ENCODE data around the gene TNS3.

TNS3 gene

GRCh38 chr7:47573758-47574481 is 8.0 kb downstream of the TNS3 start:
- H3K27ac ChIP-seq (replicated peaks): peak overlapping the region; percentile 10; the same call in 1 of the 2 replicates
- no peak overlapping the region for H3K4me3 ChIP-seq (replicated peaks; ENCODE audit: insufficient read depth, low read length)
- DNase-seq (ENCODE audit: low read depth in 1 of 2, low spot score in 1 of 2): no peak

GRCh38 chr7:47572939-47573757 is 8.8 kb downstream of the TNS3 start:
- no peaks in the 10 kb centered on the region for H3K27me3 ChIP-seq (ENCODE audit: insufficient read depth, poor library complexity, severe bottlenecking)
- TF ChIP-seq SPI1 (IDR thresholded peaks at IDR 0.05; ENCODE audit: borderline replicate concordance, low read depth) (no peak), GABPA (IDR thresholded peaks at IDR 0.05; ENCODE audit: low read depth) (no peak), POLR2AphosphoS5 (IDR thresholded peaks at IDR 0.05; ENCODE audit: low read depth) (no peak)
- TF ChIP-seq, protein P1, sequence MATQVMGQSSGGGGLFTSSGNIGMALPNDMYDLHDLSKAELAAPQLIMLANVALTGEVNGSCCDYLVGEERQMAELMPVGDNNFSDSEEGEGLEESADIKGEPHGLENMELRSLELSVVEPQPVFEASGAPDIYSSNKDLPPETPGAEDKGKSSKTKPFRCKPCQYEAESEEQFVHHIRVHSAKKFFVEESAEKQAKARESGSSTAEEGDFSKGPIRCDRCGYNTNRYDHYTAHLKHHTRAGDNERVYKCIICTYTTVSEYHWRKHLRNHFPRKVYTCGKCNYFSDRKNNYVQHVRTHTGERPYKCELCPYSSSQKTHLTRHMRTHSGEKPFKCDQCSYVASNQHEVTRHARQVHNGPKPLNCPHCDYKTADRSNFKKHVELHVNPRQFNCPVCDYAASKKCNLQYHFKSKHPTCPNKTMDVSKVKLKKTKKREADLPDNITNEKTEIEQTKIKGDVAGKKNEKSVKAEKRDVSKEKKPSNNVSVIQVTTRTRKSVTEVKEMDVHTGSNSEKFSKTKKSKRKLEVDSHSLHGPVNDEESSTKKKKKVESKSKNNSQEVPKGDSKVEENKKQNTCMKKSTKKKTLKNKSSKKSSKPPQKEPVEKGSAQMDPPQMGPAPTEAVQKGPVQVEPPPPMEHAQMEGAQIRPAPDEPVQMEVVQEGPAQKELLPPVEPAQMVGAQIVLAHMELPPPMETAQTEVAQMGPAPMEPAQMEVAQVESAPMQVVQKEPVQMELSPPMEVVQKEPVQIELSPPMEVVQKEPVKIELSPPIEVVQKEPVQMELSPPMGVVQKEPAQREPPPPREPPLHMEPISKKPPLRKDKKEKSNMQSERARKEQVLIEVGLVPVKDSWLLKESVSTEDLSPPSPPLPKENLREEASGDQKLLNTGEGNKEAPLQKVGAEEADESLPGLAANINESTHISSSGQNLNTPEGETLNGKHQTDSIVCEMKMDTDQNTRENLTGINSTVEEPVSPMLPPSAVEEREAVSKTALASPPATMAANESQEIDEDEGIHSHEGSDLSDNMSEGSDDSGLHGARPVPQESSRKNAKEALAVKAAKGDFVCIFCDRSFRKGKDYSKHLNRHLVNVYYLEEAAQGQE (IDR thresholded peaks at IDR 0.05; ENCODE audit: insufficient replicate concordance, low read depth): no peak
- TF ChIP-seq, protein P2, sequence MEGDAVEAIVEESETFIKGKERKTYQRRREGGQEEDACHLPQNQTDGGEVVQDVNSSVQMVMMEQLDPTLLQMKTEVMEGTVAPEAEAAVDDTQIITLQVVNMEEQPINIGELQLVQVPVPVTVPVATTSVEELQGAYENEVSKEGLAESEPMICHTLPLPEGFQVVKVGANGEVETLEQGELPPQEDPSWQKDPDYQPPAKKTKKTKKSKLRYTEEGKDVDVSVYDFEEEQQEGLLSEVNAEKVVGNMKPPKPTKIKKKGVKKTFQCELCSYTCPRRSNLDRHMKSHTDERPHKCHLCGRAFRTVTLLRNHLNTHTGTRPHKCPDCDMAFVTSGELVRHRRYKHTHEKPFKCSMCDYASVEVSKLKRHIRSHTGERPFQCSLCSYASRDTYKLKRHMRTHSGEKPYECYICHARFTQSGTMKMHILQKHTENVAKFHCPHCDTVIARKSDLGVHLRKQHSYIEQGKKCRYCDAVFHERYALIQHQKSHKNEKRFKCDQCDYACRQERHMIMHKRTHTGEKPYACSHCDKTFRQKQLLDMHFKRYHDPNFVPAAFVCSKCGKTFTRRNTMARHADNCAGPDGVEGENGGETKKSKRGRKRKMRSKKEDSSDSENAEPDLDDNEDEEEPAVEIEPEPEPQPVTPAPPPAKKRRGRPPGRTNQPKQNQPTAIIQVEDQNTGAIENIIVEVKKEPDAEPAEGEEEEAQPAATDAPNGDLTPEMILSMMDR (IDR thresholded peaks at IDR 0.05; ENCODE audit: insufficient read depth, low read length): no peak
- H3K4me3 ChIP-seq (replicated peaks; ENCODE audit: insufficient read depth, low read length): no peak overlapping the region
- no peak for DNase-seq (ENCODE audit: low read depth in 1 of 2, low spot score in 1 of 2)
- no peak overlapping the region for H3K27ac ChIP-seq (replicated peaks)

More at GRCh38 chr7:47573758-47574481, 8.0 kb downstream of the TNS3 start:
- TF ChIP-seq POLR2AphosphoS5 (IDR thresholded peaks at IDR 0.05; ENCODE audit: low read depth) (no peak), SPI1 (IDR thresholded peaks at IDR 0.05; ENCODE audit: borderline replicate concordance, low read depth) (no peak), GABPA (IDR thresholded peaks at IDR 0.05; ENCODE audit: low read depth) (no peak)
- TF ChIP-seq, protein P1 (IDR thresholded peaks at IDR 0.05; ENCODE audit: insufficient replicate concordance, low read depth): no peak
- TF ChIP-seq, protein P2 (IDR thresholded peaks at IDR 0.05; ENCODE audit: insufficient read depth, low read length): no peak
- H3K27me3 ChIP-seq (ENCODE audit: insufficient read depth, poor library complexity, severe bottlenecking): no peaks in the 10 kb centered on the region

- Histone ChIP-seq H3K27ac (replicated peaks) (peak overlapping the region; percentile 55), H3K27me3 (ENCODE audit: insufficient read depth, poor library complexity, severe bottlenecking) (no peaks in the 10 kb centered on the region), H3K4me3 (replicated peaks; ENCODE audit: insufficient read depth, low read length) (no peak overlapping the region)
- TF ChIP-seq, protein P1 (IDR thresholded peaks at IDR 0.05; ENCODE audit: insufficient replicate concordance, low read depth): no peak
- TF ChIP-seq POLR2AphosphoS5 (IDR thresholded peaks at IDR 0.05; ENCODE audit: low read depth): no peak
- TF ChIP-seq, protein P2 (IDR thresholded peaks at IDR 0.05; ENCODE audit: insufficient read depth, low read length): no peak
- no peak for TF ChIP-seq SPI1 (IDR thresholded peaks at IDR 0.05; ENCODE audit: borderline replicate concordance, low read depth)
- no peak for TF ChIP-seq GABPA (IDR thresholded peaks at IDR 0.05; ENCODE audit: low read depth)
- DNase-seq (ENCODE audit: low read depth in 1 of 2, low spot score in 1 of 2): no peak
Measured at GRCh38 chr7:47572094-47572445, 9.8 kb downstream of the TNS3 start.

All from HL-60 (cell line).